Vagina (tissue), 2 donors: ENCODE data around the gene C2CD2. TPM values are rescaled to one million over a fixed set of nuclear protein-coding genes. Genes with fewer than 3 reads are reported as not detected.

Experiments used
- DNase-seq, 2 donors: peaks; one replicate each; pipeline ENCODE4 v3.0.0-alpha.2; 2017; ENCODE audit errors: extremely low spot score in 2 of 2
- H3K27ac ChIP-seq: fragments of 200-600 bp; sonication (generic); one replicate; pipeline ENCODE4 v1.5.1; 2019
- H3K27me3 ChIP-seq: fragments of 200-600 bp; sonication (generic); one replicate; pipeline ENCODE4 v1.5.1; 2019
- H3K36me3 ChIP-seq, 2 donors: fragments of 200-600 bp; sonication (generic); one replicate each; pipeline ENCODE4 v1.5.1; 2017 to 2019
- H3K4me1 ChIP-seq: fragments of 200-600 bp; sonication (generic); one replicate; pipeline ENCODE4 v1.5.1; 2019
- H3K4me3 ChIP-seq, 2 donors: fragments of 200-600 bp; sonication (generic); 1 replicate in 1 of 2; 2 replicates in 1 of 2; pipeline ENCODE4 v1.5.1; 2016 to 2019
- H3K9me3 ChIP-seq: fragments of 200-600 bp; sonication (generic); one replicate; pipeline ENCODE4 v1.5.1; 2019
- CTCF ChIP-seq, 3 experiments: fragments of 450-650 bp in 2 of 3; fragments of 200-600 bp in 1 of 3; sonication (generic) in 1 of 3; IDR thresholded peaks; one replicate each; pipeline ENCODE4 v1.5.1; 2017 to 2019; ENCODE audit warnings: antibody characterized with exemption in 3 of 3, mild to moderate bottlenecking in 2 of 3, moderate library complexity in 2 of 3
- POLR2A ChIP-seq, 2 donors: fragments of 450-650 bp; IDR thresholded peaks; one replicate each; pipeline ENCODE4 v1.6.1; 2017; ENCODE audit warnings: antibody characterized with exemption in 2 of 2, mild to moderate bottlenecking in 2 of 2, moderate library complexity in 2 of 2
- POLR2AphosphoS5 ChIP-seq, 2 donors: sonication (generic); formaldehyde crosslinking; IDR thresholded peaks; one replicate each; pipeline ENCODE4 v1.9.0; 2017; ENCODE audit warnings: antibody characterized with exemption in 2 of 2, mild to moderate bottlenecking in 2 of 2, low read depth in 1 of 2; ENCODE audit not compliant: insufficient read depth in 1 of 2
- intact Hi-C: fragments of 100-400 bp; cut with DNase I; formaldehyde crosslinking; loops from one replicate; pipeline ENCODE4 v1.15.1; 2023
- total RNA-seq: library from RNA; depleted of rRNA; stranded (reverse); fragments of >200 nt; gene quantifications from one replicate; pipeline ENCODE4 v1.2.3, GENCODE V29; 2016

Gene C2CD2
- total RNA-seq, 1 donor from 2014 or later = 36.1 TPM

- Histone ChIP-seq H3K27ac (peak overlapping the region; percentile 69), H3K4me1 (peaks cover 15% of the 10 kb centered on the region), H3K9me3 (no peaks in the 10 kb centered on the region), H3K4me3 (peak overlapping the region; percentile 81 to 88), H3K36me3 (no peaks in the 10 kb centered on the region), H3K27me3 (no peaks in the 10 kb centered on the region)
- no peak for DNase-seq
- intact Hi-C loops = loop anchor here (2.0 kb wide), 1 partner anchor 262 kb away; no protein-coding TSS in a partner anchor
- no peak for TF ChIP-seq CTCF (IDR thresholded peaks at IDR 0.05)
- no peak for TF ChIP-seq POLR2AphosphoS5 (IDR thresholded peaks at IDR 0.05; ENCODE audit: insufficient read depth in 1 of 2, low read depth in 1 of 2)
- TF ChIP-seq POLR2A (IDR thresholded peaks at IDR 0.05) = no peak
Measured at GRCh38 chr21:41878831-41879189, 75.0 kb downstream of the C2CD2 start.

GRCh38 chr21:41877901-41878830 is 75.7 kb downstream of the C2CD2 start:
- intact Hi-C loops = loop anchor here (2.0 kb wide), 1 partner anchor 261 kb away; no protein-coding TSS in a partner anchor
- Histone ChIP-seq H3K27me3 (no peaks in the 10 kb centered on the region), H3K9me3 (no peaks in the 10 kb centered on the region), H3K4me3 (peak overlapping the region; percentile 66 to 81), H3K27ac (peak overlapping the region; percentile 69), H3K4me1 (peaks cover 15% of the 10 kb centered on the region), H3K36me3 (no peaks in the 10 kb centered on the region)
- TF ChIP-seq POLR2AphosphoS5 (IDR thresholded peaks at IDR 0.05; ENCODE audit: insufficient read depth in 1 of 2, low read depth in 1 of 2) (peak in 1 of 2 donors; percentile 13), POLR2A (IDR thresholded peaks at IDR 0.05) (no peak), CTCF (IDR thresholded peaks at IDR 0.05) (no peak)
- DNase-seq = no peak

GRCh38 chr21:41876928-41877652 is 76.7 kb downstream of the C2CD2 start:
- H3K4me1 ChIP-seq = peaks cover 15% of the 10 kb centered on the region
- no peaks in the 10 kb centered on the region for H3K9me3 ChIP-seq
- no peak for DNase-seq
- H3K4me3 ChIP-seq = peak overlapping the region; percentile 66 to 81
- H3K27ac ChIP-seq = no peak overlapping the region
- TF ChIP-seq POLR2AphosphoS5 (IDR thresholded peaks at IDR 0.05; ENCODE audit: insufficient read depth in 1 of 2, low read depth in 1 of 2) (no peak), POLR2A (IDR thresholded peaks at IDR 0.05) (no peak), CTCF (IDR thresholded peaks at IDR 0.05) (no peak)
- H3K27me3 ChIP-seq = no peaks in the 10 kb centered on the region
- H3K36me3 ChIP-seq = no peaks in the 10 kb centered on the region
- intact Hi-C loops = no loop called here

- no peaks in the 10 kb centered on the region for H3K27me3 ChIP-seq
- no peak for DNase-seq
- no peak for TF ChIP-seq CTCF (IDR thresholded peaks at IDR 0.05)
- TF ChIP-seq POLR2AphosphoS5 (IDR thresholded peaks at IDR 0.05; ENCODE audit: insufficient read depth in 1 of 2, low read depth in 1 of 2) = no peak
- TF ChIP-seq POLR2A (IDR thresholded peaks at IDR 0.05) = no peak
- intact Hi-C loops = no loop called here
- H3K4me1 ChIP-seq = peaks cover 15% of the 10 kb centered on the region
- no peak overlapping the region for H3K27ac ChIP-seq
- no peaks in the 10 kb centered on the region for H3K9me3 ChIP-seq
- no peak overlapping the region for H3K4me3 ChIP-seq
- no peaks in the 10 kb centered on the region for H3K36me3 ChIP-seq
Measured at GRCh38 chr21:41876396-41876795, 77.4 kb downstream of the C2CD2 start.
